A549 (cell line): ENCODE data around the gene RASD2.

Experiments used
- CTCF ChIP-seq: fragments of >200 bp; sonication (Bioruptor Twin); formaldehyde crosslinking; IDR thresholded peaks from 3 replicates; pipeline ENCODE4 v1.5.1; 2016
- EHMT2 ChIP-seq: fragments of 200-600 bp; sonication (generic); IDR thresholded peaks from 2 replicates; pipeline ENCODE4 v1.6.1; 2016; ENCODE audit warnings: antibody characterized with exemption, low read depth, mild to moderate bottlenecking, moderate library complexity
- HOXB5 ChIP-seq: fragments of 250-450 bp; sonication (Bioruptor Pico); IDR thresholded peaks from 2 replicates; pipeline ENCODE4 v1.5.0; 2020; ENCODE audit warnings: mild to moderate bottlenecking, moderate library complexity
- KDM1A ChIP-seq: fragments of 200-600 bp; sonication (generic); IDR thresholded peaks from 2 replicates; pipeline ENCODE4 v1.6.1; 2016; ENCODE audit warnings: low read depth, mild to moderate bottlenecking
- POLR2A ChIP-seq: IDR thresholded peaks from 2 replicates; pipeline ENCODE4 v1.6.1; 2012; ENCODE audit warnings: mild to moderate bottlenecking, low read length
- SMC3 ChIP-seq: fragments of >200 bp; sonication (Bioruptor Twin); formaldehyde crosslinking; IDR thresholded peaks from 3 replicates; pipeline ENCODE4 v1.6.1; 2018; ENCODE audit warnings: inconsistent platforms
- TF ChIP-seq, protein P1 (sequence below): IDR thresholded peaks from 2 replicates; pipeline ENCODE4 v1.6.1; 2012

DNA sequence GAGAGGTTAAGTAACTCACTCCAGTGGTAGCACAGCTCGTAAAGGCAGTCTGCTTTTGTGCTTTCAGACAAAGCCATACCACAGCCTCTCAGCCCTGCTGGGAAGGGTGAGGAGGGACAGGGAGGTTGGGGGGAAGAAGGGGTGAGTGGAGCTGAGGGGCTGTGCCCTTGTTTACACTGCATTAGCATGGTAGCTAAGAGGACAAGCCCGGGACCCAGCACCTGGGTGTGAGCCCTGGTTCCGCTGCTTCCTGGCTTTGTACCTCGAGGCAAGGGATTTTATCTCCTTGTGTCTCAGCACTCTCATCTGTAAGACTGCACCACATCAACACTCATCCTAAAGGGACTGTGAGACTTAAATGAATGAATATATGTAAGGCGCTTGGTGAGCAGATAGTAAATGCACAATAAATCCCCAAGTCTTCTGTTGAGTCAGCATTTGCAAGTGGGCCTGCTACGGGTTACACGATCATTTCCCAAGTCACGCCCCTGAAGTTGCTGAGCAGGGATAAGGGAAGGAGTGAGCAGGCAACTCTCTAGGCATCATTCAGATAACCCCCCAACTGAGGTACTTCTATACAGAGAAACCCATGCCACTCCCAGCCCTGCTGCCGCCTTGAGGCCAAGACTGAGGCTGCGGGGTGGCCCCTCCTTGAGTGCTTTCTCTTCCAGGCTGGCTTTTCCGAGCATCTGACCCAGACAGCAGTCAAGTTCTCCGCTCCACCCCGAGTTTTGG, 7.5 kb downstream of the RASD2 start:
- TF ChIP-seq CTCF (no peak), KDM1A (no peak), EHMT2 (no peak), HOXB5 (CRISPR knock-in tag) (no peak), SMC3 (no peak), POLR2A (no peak)
- TF ChIP-seq, protein P1, sequence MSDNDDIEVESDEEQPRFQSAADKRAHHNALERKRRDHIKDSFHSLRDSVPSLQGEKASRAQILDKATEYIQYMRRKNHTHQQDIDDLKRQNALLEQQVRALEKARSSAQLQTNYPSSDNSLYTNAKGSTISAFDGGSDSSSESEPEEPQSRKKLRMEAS = no peak
